ENCODE measurements around the gene RYR1.

RYR1 gene

GRCh38 chr19:38441657-38442348 is 8.3 kb downstream of the RYR1 start:
- DNase-seq (ENCODE audit: low read depth, low spot score): no peak
- Histone ChIP-seq H3K9ac (ENCODE audit: insufficient read length, low read depth) (no peak overlapping the region), H3K4me1 (ENCODE audit: insufficient read depth, insufficient read length) (no peaks in the 10 kb centered on the region), H3K9me3 (ENCODE audit: insufficient read depth, low read length) (no peaks in the 10 kb centered on the region), H3K27me3 (ENCODE audit: insufficient read depth, insufficient read length) (no peaks in the 10 kb centered on the region), H3K36me3 (ENCODE audit: insufficient read depth, insufficient read length, low read length) (no peaks in the 10 kb centered on the region), H3K4me3 (ENCODE audit: insufficient read length, low read depth) (no peak overlapping the region)
- no peak for TF ChIP-seq ZNF274 (IDR thresholded peaks at IDR 0.05; ENCODE audit: low read depth, low read length)
- no peak for TF ChIP-seq YY1 (IDR thresholded peaks at IDR 0.05; ENCODE audit: insufficient read depth, insufficient read length)
- TF ChIP-seq SUZ12 (IDR thresholded peaks at IDR 0.05; ENCODE audit: extremely low read depth, insufficient read depth, insufficient read length): no peak

DNA sequence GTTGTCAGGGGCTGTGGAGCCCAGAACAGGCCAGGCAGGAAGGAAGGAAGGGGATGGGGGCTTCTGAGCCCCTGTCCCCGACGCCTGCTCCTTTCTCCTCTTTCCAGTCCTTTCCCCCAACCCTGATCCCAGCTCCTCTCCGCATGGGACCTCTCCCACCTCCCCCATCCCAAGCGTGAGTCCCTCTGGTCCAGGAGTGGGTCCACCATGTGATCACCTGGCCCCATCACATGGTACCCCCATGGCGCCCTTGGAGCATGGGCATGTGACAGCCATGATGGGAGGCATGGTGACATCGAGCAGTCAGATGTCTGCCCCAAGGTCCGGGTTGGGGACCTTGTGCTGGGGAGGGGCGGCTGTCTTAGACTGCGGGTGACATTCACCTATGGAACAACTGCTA is 9.2 kb downstream of the RYR1 start:
- Histone ChIP-seq H3K9me3 (ENCODE audit: insufficient read depth, low read length) (no peaks in the 10 kb centered on the region), H3K9ac (ENCODE audit: insufficient read length, low read depth) (no peak overlapping the region), H3K4me1 (ENCODE audit: insufficient read depth, insufficient read length) (no peaks in the 10 kb centered on the region), H3K27me3 (ENCODE audit: insufficient read depth, insufficient read length) (no peaks in the 10 kb centered on the region), H3K4me3 (ENCODE audit: insufficient read length, low read depth) (no peak overlapping the region), H3K36me3 (ENCODE audit: insufficient read depth, insufficient read length, low read length) (no peaks in the 10 kb centered on the region)
- TF ChIP-seq ZNF274 (IDR thresholded peaks at IDR 0.05; ENCODE audit: low read depth, low read length): no peak
- TF ChIP-seq SUZ12 (IDR thresholded peaks at IDR 0.05; ENCODE audit: extremely low read depth, insufficient read depth, insufficient read length): no peak
- DNase-seq (ENCODE audit: low read depth, low spot score): no peak

DNA sequence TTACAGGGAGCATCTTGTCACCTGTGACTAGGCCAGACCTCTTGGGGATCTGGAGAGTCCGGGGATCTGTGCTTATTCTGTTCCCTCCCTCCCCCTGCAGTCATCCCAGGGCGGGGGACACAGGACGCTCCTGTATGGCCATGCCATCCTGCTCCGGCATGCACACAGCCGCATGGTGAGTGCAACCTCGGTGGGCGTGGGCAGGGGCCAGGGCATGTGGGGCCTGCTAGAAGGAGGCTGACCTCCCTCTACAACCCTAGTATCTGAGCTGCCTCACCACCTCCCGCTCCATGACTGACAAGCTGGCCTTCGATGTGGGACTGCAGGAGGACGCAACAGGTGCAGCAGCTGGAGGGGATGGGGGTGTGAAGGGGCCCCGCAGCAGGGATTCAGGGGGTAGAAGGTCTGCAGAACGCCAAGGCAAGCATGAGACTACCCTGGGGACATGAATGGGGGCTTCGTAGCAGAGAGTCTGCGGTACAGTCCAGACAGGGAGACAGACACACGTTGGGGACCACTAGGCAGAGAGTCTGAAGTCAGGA is 10.0 kb downstream of the RYR1 start:
- Histone ChIP-seq H3K4me1 (ENCODE audit: insufficient read depth, insufficient read length) (no peaks in the 10 kb centered on the region), H3K4me3 (ENCODE audit: insufficient read length, low read depth) (no peak overlapping the region), H3K9me3 (ENCODE audit: insufficient read depth, low read length) (no peaks in the 10 kb centered on the region), H3K9ac (ENCODE audit: insufficient read length, low read depth) (no peak overlapping the region), H3K36me3 (ENCODE audit: insufficient read depth, insufficient read length, low read length) (no peaks in the 10 kb centered on the region), H3K27me3 (ENCODE audit: insufficient read depth, insufficient read length) (no peaks in the 10 kb centered on the region)
- TF ChIP-seq SUZ12 (IDR thresholded peaks at IDR 0.05; ENCODE audit: extremely low read depth, insufficient read depth, insufficient read length): no peak
- TF ChIP-seq YY1 (IDR thresholded peaks at IDR 0.05; ENCODE audit: insufficient read depth, insufficient read length): no peak
- TF ChIP-seq ZNF274 (IDR thresholded peaks at IDR 0.05; ENCODE audit: low read depth, low read length): no peak
- no peak for DNase-seq (ENCODE audit: low read depth, low spot score)

- Histone ChIP-seq H3K36me3 (ENCODE audit: insufficient read depth, insufficient read length, low read length) (no peaks in the 10 kb centered on the region), H3K9me3 (ENCODE audit: insufficient read depth, low read length) (no peaks in the 10 kb centered on the region), H3K4me1 (ENCODE audit: insufficient read depth, insufficient read length) (no peaks in the 10 kb centered on the region), H3K9ac (ENCODE audit: insufficient read length, low read depth) (no peak overlapping the region), H3K27me3 (ENCODE audit: insufficient read depth, insufficient read length) (no peaks in the 10 kb centered on the region), H3K4me3 (ENCODE audit: insufficient read length, low read depth) (no peak overlapping the region)
- TF ChIP-seq ZNF274 (IDR thresholded peaks at IDR 0.05; ENCODE audit: low read depth, low read length): no peak
- no peak for TF ChIP-seq YY1 (IDR thresholded peaks at IDR 0.05; ENCODE audit: insufficient read depth, insufficient read length)
- no peak for TF ChIP-seq SUZ12 (IDR thresholded peaks at IDR 0.05; ENCODE audit: extremely low read depth, insufficient read depth, insufficient read length)
- DNase-seq (ENCODE audit: low read depth, low spot score): no peak
Observed at GRCh38 chr19:38444026-38444425, 10.5 kb downstream of the RYR1 start.

- Histone ChIP-seq H3K4me3 (ENCODE audit: insufficient read length, low read depth) (no peak overlapping the region), H3K4me1 (ENCODE audit: insufficient read depth, insufficient read length) (no peaks in the 10 kb centered on the region), H3K36me3 (ENCODE audit: insufficient read depth, insufficient read length, low read length) (no peaks in the 10 kb centered on the region), H3K9ac (ENCODE audit: insufficient read length, low read depth) (no peak overlapping the region), H3K27me3 (ENCODE audit: insufficient read depth, insufficient read length) (no peaks in the 10 kb centered on the region), H3K9me3 (ENCODE audit: insufficient read depth, low read length) (no peaks in the 10 kb centered on the region)
- TF ChIP-seq YY1 (IDR thresholded peaks at IDR 0.05; ENCODE audit: insufficient read depth, insufficient read length) (no peak), SUZ12 (IDR thresholded peaks at IDR 0.05; ENCODE audit: extremely low read depth, insufficient read depth, insufficient read length) (no peak), ZNF274 (IDR thresholded peaks at IDR 0.05; ENCODE audit: low read depth, low read length) (no peak)
- DNase-seq (ENCODE audit: low read depth, low spot score): no peak
Observed at GRCh38 chr19:38445362-38445761, 11.9 kb downstream of the RYR1 start.

GRCh38 chr19:38448225-38448624 is 14.7 kb downstream of the RYR1 start:
- Histone ChIP-seq H3K9ac (ENCODE audit: insufficient read length, low read depth) (no peak overlapping the region), H3K9me3 (ENCODE audit: insufficient read depth, low read length) (no peaks in the 10 kb centered on the region), H3K36me3 (ENCODE audit: insufficient read depth, insufficient read length, low read length) (no peaks in the 10 kb centered on the region), H3K4me1 (ENCODE audit: insufficient read depth, insufficient read length) (peaks cover 3% of the 10 kb centered on the region), H3K27me3 (ENCODE audit: insufficient read depth, insufficient read length) (no peaks in the 10 kb centered on the region), H3K4me3 (ENCODE audit: insufficient read length, low read depth) (no peak overlapping the region)
- no peak for DNase-seq (ENCODE audit: low read depth, low spot score)
- TF ChIP-seq YY1 (IDR thresholded peaks at IDR 0.05; ENCODE audit: insufficient read depth, insufficient read length): no peak
- TF ChIP-seq ZNF274 (IDR thresholded peaks at IDR 0.05; ENCODE audit: low read depth, low read length): no peak
- no peak for TF ChIP-seq SUZ12 (IDR thresholded peaks at IDR 0.05; ENCODE audit: extremely low read depth, insufficient read depth, insufficient read length)

DNA sequence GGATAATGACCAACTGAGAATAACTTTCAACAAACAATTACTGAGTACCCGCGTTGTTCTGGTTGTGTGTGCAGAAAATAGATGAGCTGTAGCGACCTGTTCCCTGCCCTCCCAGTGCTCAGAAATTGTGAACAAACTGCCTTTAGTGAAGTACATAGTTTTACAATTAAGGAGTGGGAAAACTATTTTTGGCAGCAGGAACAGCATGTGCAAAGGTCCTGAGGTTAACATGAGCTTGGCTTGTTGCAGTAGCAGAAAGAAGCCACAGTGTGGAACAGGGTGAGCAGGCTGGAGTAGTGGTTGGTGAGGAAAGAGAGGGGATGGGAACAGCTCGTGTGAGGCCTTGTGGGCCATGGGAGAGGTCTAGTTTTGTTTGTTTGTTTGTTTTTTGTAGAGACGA is 16.0 kb downstream of the RYR1 start:
- no peaks in the 10 kb centered on the region for H3K36me3 ChIP-seq (ENCODE audit: insufficient read depth, insufficient read length, low read length)
- no peak for DNase-seq (ENCODE audit: low read depth, low spot score)
- peaks cover 3% of the 10 kb centered on the region for H3K4me1 ChIP-seq (ENCODE audit: insufficient read depth, insufficient read length)
- no peak overlapping the region for H3K9ac ChIP-seq (ENCODE audit: insufficient read length, low read depth)
- H3K9me3 ChIP-seq (ENCODE audit: insufficient read depth, low read length): no peaks in the 10 kb centered on the region
- no peaks in the 10 kb centered on the region for H3K27me3 ChIP-seq (ENCODE audit: insufficient read depth, insufficient read length)
- TF ChIP-seq ZNF274 (IDR thresholded peaks at IDR 0.05; ENCODE audit: low read depth, low read length) (no peak), YY1 (IDR thresholded peaks at IDR 0.05; ENCODE audit: insufficient read depth, insufficient read length) (no peak), SUZ12 (IDR thresholded peaks at IDR 0.05; ENCODE audit: extremely low read depth, insufficient read depth, insufficient read length) (no peak)
- no peak overlapping the region for H3K4me3 ChIP-seq (ENCODE audit: insufficient read length, low read depth)

Data from NT2/D1 (cell line).